IMR-90 (cell line): ENCODE results near the gene ROBO1. TPM values are rescaled to one million over a fixed set of nuclear protein-coding genes. Genes with fewer than 3 reads are reported as not detected.

Source experiments
- ATAC-seq: fragments of 200-7000 bp; cut with Tn5 transposase; 2 replicates; pipeline ENCODE4 v1.9.1; 2020; ENCODE audit warnings: low read depth, mild to moderate bottlenecking, moderate library complexity
- BruUV-seq: library from RNA; stranded (reverse); fragments of 400-500 nt; replicated peaks from 2 replicates; lab custom pipeline; 2021; lab: Mats Ljungman, UMichigan
- CTCF ChIA-PET: fragments of 300-600 bp; formaldehyde crosslinking; extraction: SDS; loops from one replicate; lab custom pipeline; 2021; ENCODE audit warnings: antibody characterized with exemption; lab: Yijun Ruan, JAX
- POLR2A ChIA-PET: fragments of 300-600 bp; sonication (Branson Sonifier 250); formaldehyde crosslinking; loops from one replicate; lab custom pipeline; 2022; ENCODE audit warnings: antibody characterized with exemption; ENCODE audit not compliant: unreplicated experiment; lab: Charles Lee
- DNase-seq: peaks from one replicate; pipeline ENCODE4 v3.0.0; 2013
- H2AFZ ChIP-seq: replicated peaks from 2 replicates; pipeline ENCODE3; 2013; ENCODE audit warnings: low read length, mild to moderate bottlenecking; ENCODE audit not compliant: poor library complexity
- H2AK5ac ChIP-seq: 2 replicates; pipeline ENCODE4 v1.6.1; 2013; ENCODE audit warnings: low read depth, low read length, inconsistent platforms
- H2AK9ac ChIP-seq: replicated peaks from 2 replicates; pipeline ENCODE3; 2013; ENCODE audit warnings: mild to moderate bottlenecking, low read depth, low read length, moderate library complexity; ENCODE audit not compliant: poor library complexity
- H2BK120ac ChIP-seq: 2 replicates; pipeline ENCODE4 v1.6.1; 2013; ENCODE audit warnings: low read depth, low read length, inconsistent platforms
- H2BK15ac ChIP-seq: 3 replicates; pipeline ENCODE4 v1.6.1; 2013; ENCODE audit warnings: low read depth, low read length, inconsistent platforms
- H2BK20ac ChIP-seq: 2 replicates; pipeline ENCODE4 v1.6.1; 2013; ENCODE audit warnings: low read depth, mild to moderate bottlenecking, inconsistent platforms, low read length, moderate library complexity
- H2BK5ac ChIP-seq: 2 replicates; pipeline ENCODE4 v1.6.1; 2013; ENCODE audit warnings: mild to moderate bottlenecking, low read depth, low read length, inconsistent platforms; ENCODE audit not compliant: poor library complexity, severe bottlenecking
- H3K14ac ChIP-seq: replicated peaks from 2 replicates; pipeline ENCODE4 v1.6.1; 2013; ENCODE audit warnings: low read depth, low read length, inconsistent platforms
- H3K18ac ChIP-seq: 2 replicates; pipeline ENCODE4 v1.6.1; 2013; ENCODE audit warnings: low read depth, low read length, control low read depth
- H3K23ac ChIP-seq: 2 replicates; pipeline ENCODE4 v1.6.1; 2013; ENCODE audit warnings: low read depth, low read length, inconsistent platforms
- H3K27ac ChIP-seq: 2 replicates; pipeline ENCODE4 v1.5.1; 2013; ENCODE audit warnings: mild to moderate bottlenecking, control low read depth, low read length; ENCODE audit not compliant: insufficient read depth
- H3K27me3 ChIP-seq: 2 replicates; pipeline ENCODE4 v1.6.1; 2013; ENCODE audit warnings: low read length; ENCODE audit not compliant: control insufficient read depth, insufficient read depth
- H3K36me3 ChIP-seq: 2 replicates; pipeline ENCODE4 v1.6.1; 2013; ENCODE audit warnings: low read length, mixed read lengths; ENCODE audit not compliant: control insufficient read depth, insufficient read depth
- H3K4ac ChIP-seq: 2 replicates; pipeline ENCODE4 v1.6.1; 2013; ENCODE audit warnings: low read depth, low read length, inconsistent platforms
- H3K4me1 ChIP-seq: 2 replicates; pipeline ENCODE4 v1.6.1; 2013; ENCODE audit warnings: low read length, mixed read lengths; ENCODE audit not compliant: control insufficient read depth, insufficient read depth
- H3K4me2 ChIP-seq: 2 replicates; pipeline ENCODE4 v1.6.1; 2013; ENCODE audit warnings: low read depth, mild to moderate bottlenecking, control low read depth, low read length, moderate library complexity
- H3K4me3 ChIP-seq: 2 replicates; pipeline ENCODE4 v1.5.1; 2013; ENCODE audit warnings: low read depth, mild to moderate bottlenecking, control low read depth, low read length, moderate library complexity; ENCODE audit not compliant: insufficient read depth
- H3K56ac ChIP-seq: 2 replicates; pipeline ENCODE4 v1.6.1; 2013; ENCODE audit warnings: low read length, inconsistent platforms; ENCODE audit not compliant: insufficient read depth; ENCODE audit errors: extremely low read depth
- H3K79me1 ChIP-seq, 2 experiments: 2 replicates each; pipeline ENCODE4 v1.6.1; 2013; ENCODE audit warnings: low read length in 2 of 2, inconsistent platforms in 1 of 2, low read depth in 1 of 2
- H3K9ac ChIP-seq: 2 replicates; pipeline ENCODE4 v1.6.1; 2013; ENCODE audit warnings: low read depth, low read length, control low read depth
- H3K9me1 ChIP-seq: 2 replicates; pipeline ENCODE4 v1.6.1; 2013; ENCODE audit warnings: low read length, inconsistent platforms; ENCODE audit not compliant: insufficient read depth
- H3K9me3 ChIP-seq: 2 replicates; pipeline ENCODE4 v1.6.1; 2013; ENCODE audit warnings: low read length; ENCODE audit not compliant: control insufficient read depth, insufficient read depth
- H4K20me1 ChIP-seq: 2 replicates; pipeline ENCODE4 v1.6.1; 2013; ENCODE audit warnings: low read length, inconsistent platforms; ENCODE audit not compliant: insufficient read depth
- H4K5ac ChIP-seq: 2 replicates; pipeline ENCODE4 v1.6.1; 2013; ENCODE audit warnings: mild to moderate bottlenecking, low read depth, low read length, control low read depth
- H4K8ac ChIP-seq, 2 experiments: 2 replicates each; pipeline ENCODE4 v1.6.1; 2013; ENCODE audit warnings: low read depth in 2 of 2, low read length in 2 of 2, control low read depth in 1 of 2, inconsistent platforms in 1 of 2
- H4K91ac ChIP-seq: 2 replicates; pipeline ENCODE4 v1.6.1; 2013; ENCODE audit warnings: low read depth, low read length, inconsistent platforms; ENCODE audit not compliant: insufficient read depth
- BHLHE40 ChIP-seq: fragments of 150-350 bp; IDR thresholded peaks from 2 replicates; pipeline ENCODE4 v1.6.1; 2016; ENCODE audit warnings: mild to moderate bottlenecking, low read depth, low read length
- CEBPB ChIP-seq: IDR thresholded peaks from 2 replicates; pipeline ENCODE4 v1.6.1; 2012; ENCODE audit warnings: low read depth, low read length, improper control_type of control experiment
- CHD1 ChIP-seq: IDR thresholded peaks from 2 replicates; pipeline ENCODE4 v1.6.1; 2012; ENCODE audit warnings: low read depth, low read length, improper control_type of control experiment
- FOS ChIP-seq: fragments of 150-350 bp; IDR thresholded peaks from 2 replicates; pipeline ENCODE4 v1.6.1; 2016; ENCODE audit warnings: low read depth, low read length
- MAFK ChIP-seq: IDR thresholded peaks from 2 replicates; pipeline ENCODE4 v1.6.1; 2012; ENCODE audit warnings: low read depth, low read length, improper control_type of control experiment
- MAZ ChIP-seq: IDR thresholded peaks from 2 replicates; pipeline ENCODE4 v1.6.1; 2012; ENCODE audit warnings: low read depth, mild to moderate bottlenecking, low read length, improper control_type of control experiment, moderate library complexity, borderline replicate concordance
- MXI1 ChIP-seq: IDR thresholded peaks from 2 replicates; pipeline ENCODE4 v1.6.1; 2012; ENCODE audit warnings: low read depth, mild to moderate bottlenecking, low read length, moderate library complexity, borderline replicate concordance
- NFE2L2 ChIP-seq: fragments of 150-350 bp; IDR thresholded peaks from 2 replicates; pipeline ENCODE4 v1.6.1; 2016; ENCODE audit warnings: low read depth, mild to moderate bottlenecking, low read length
- POLR2A ChIP-seq: IDR thresholded peaks from 2 replicates; pipeline ENCODE4 v1.6.1; 2012; ENCODE audit warnings: mild to moderate bottlenecking, low read depth, low read length
- RAD21 ChIP-seq: IDR thresholded peaks from 2 replicates; pipeline ENCODE4 v1.6.1; 2012; ENCODE audit warnings: low read length, improper control_type of control experiment
- RCOR1 ChIP-seq: IDR thresholded peaks from 2 replicates; pipeline ENCODE4 v1.6.1; 2012; ENCODE audit warnings: mild to moderate bottlenecking, low read length, improper control_type of control experiment; ENCODE audit not compliant: insufficient replicate concordance
- RFX5 ChIP-seq: IDR thresholded peaks from 2 replicates; pipeline ENCODE4 v1.8.0; 2012; ENCODE audit warnings: low read depth, mild to moderate bottlenecking, low read length, moderate library complexity
- SMC3 ChIP-seq: fragments of 150-350 bp; IDR thresholded peaks from 2 replicates; pipeline ENCODE4 v1.6.1; 2016; ENCODE audit warnings: low read depth, mild to moderate bottlenecking, antibody characterized with exemption, low read length, moderate library complexity
- WGBS, 2 experiments: methylation state at CpG; one replicate each; pipeline versions ENCODE4 v1.1.5 to v1.1.7; 2013; ENCODE audit warnings: missing lambda C conversion rate in 2 of 2; ENCODE audit not compliant: insufficient read length in 1 of 2; ENCODE audit errors: extremely low coverage in 2 of 2; 5-methylcytosine and 5-hydroxymethylcytosine counted together
- dilution Hi-C: fragments of 300-500 bp; cut with HindIII; formaldehyde crosslinking; loops from one replicate; pipeline ENCODE4 v1.14.3; 2018; ENCODE audit warnings: low sequenced_read_pairs; ENCODE audit not compliant: unreplicated experiment
- in situ Hi-C: fragments of 300-500 bp; cut with MboI; formaldehyde crosslinking; loops from 3 replicates; pipeline ENCODE4 v1.14.3; 2019; ENCODE audit warnings: low sequenced_read_pairs, inconsistent platforms, mixed read lengths
- intact Hi-C: fragments of 100-400 bp; cut with micrococcal nuclease; formaldehyde crosslinking; loops from 2 replicates; pipeline ENCODE4 v1.10.0; 2022
- polyA plus RNA-seq, 3 experiments: library from polyadenylated mRNA; depleted of rRNA; stranded (reverse); fragments of >200 nt; gene quantifications; 2 replicates each; pipeline ENCODE4 v1.2.3, GENCODE V29; 2012; ENCODE audit warnings: low replicate concordance in 1 of 3
- total RNA-seq: library from RNA; depleted of rRNA; stranded (reverse); fragments of >200 nt; gene quantifications from 2 replicates; pipeline ENCODE4 v1.2.3, GENCODE V29; 2012
- TF ChIP-seq, protein P1 (sequence below): fragments of 150-350 bp; IDR thresholded peaks from 2 replicates; pipeline ENCODE4 v1.6.1; 2017; ENCODE audit warnings: mild to moderate bottlenecking, antibody characterized with exemption, low read length, low read depth
- TF ChIP-seq, protein P2 (sequence below): fragments of 150-350 bp; IDR thresholded peaks from 2 replicates; pipeline ENCODE4 v1.6.1; 2016; ENCODE audit warnings: low read depth, mild to moderate bottlenecking, low read length, moderate library complexity, borderline replicate concordance
- TF ChIP-seq, protein P3 (sequence below): conservative IDR thresholded peaks from 2 replicates; pipeline ENCODE4 v1.5.1; 2012; ENCODE audit warnings: mild to moderate bottlenecking, low read depth, low read length, improper control_type of control experiment

ROBO1 gene
- total and polyA plus RNA-seq, 2 of the 4 experiments (the other 2 are of a cell fraction), result 24.1 to 53.9 TPM

DNA sequence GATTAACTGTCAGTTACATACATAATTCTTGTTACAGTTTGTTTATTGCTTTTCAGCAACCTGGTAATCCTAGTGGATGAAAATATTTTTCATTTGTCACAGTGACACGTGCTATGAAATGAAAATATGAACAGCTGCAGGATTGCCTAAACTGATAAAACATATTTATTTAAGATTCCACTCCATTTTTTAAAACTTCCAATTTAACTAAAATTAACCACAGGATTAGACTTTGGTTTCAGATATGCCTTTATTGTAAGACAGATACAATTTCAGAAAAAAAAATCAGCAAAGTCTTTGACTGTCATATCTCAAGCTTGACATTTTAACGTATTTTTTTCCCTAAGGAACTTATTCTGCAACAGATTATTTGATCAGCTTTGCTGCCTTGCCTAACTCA lies 550.7 kb downstream of the ROBO1 start:
- Histone ChIP-seq H3K79me1 (no peaks in the 10 kb centered on the region), H2AK5ac (no peak overlapping the region), H2AFZ (no peak overlapping the region), H4K20me1 (no peaks in the 10 kb centered on the region), H3K4ac (no peak overlapping the region), H3K9me1 (no peaks in the 10 kb centered on the region), H3K9me3 (no peaks in the 10 kb centered on the region), H3K23ac (no peak overlapping the region), H4K8ac (no peak overlapping the region), H2BK15ac (no peak overlapping the region), H2BK20ac (no peak overlapping the region), H4K91ac (no peak overlapping the region), H3K36me3 (no peaks in the 10 kb centered on the region), H3K4me1 (no peaks in the 10 kb centered on the region), H3K4me3 (no peak overlapping the region), H2BK5ac (no peak overlapping the region), H3K56ac (no peak overlapping the region), H3K4me2 (no peak overlapping the region), H3K27me3 (no peaks in the 10 kb centered on the region; the same call in 1 of the 2 replicates), H3K9ac (no peak overlapping the region), H3K14ac (no peak overlapping the region), H4K5ac (no peak overlapping the region), H2AK9ac (no peak overlapping the region), H2BK120ac (no peak overlapping the region), H3K27ac (no peak overlapping the region), H3K18ac (no peak overlapping the region)
- dilution Hi-C loops (no loop called here), in situ Hi-C loops (no loop called here), intact Hi-C loops (no loop called here)
- TF ChIP-seq POLR2A (no peak), CEBPB (no peak), FOS (no peak), BHLHE40 (no peak), RAD21 (no peak), MAZ (no peak), SMC3 (no peak), NFE2L2 (no peak), CHD1 (no peak), MAFK (no peak), MXI1 (no peak), RCOR1 (no peak), RFX5 (no peak)
- TF ChIP-seq, protein P1, sequence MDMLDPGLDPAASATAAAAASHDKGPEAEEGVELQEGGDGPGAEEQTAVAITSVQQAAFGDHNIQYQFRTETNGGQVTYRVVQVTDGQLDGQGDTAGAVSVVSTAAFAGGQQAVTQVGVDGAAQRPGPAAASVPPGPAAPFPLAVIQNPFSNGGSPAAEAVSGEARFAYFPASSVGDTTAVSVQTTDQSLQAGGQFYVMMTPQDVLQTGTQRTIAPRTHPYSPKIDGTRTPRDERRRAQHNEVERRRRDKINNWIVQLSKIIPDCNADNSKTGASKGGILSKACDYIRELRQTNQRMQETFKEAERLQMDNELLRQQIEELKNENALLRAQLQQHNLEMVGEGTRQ, result no peak
- TF ChIP-seq, protein P2, sequence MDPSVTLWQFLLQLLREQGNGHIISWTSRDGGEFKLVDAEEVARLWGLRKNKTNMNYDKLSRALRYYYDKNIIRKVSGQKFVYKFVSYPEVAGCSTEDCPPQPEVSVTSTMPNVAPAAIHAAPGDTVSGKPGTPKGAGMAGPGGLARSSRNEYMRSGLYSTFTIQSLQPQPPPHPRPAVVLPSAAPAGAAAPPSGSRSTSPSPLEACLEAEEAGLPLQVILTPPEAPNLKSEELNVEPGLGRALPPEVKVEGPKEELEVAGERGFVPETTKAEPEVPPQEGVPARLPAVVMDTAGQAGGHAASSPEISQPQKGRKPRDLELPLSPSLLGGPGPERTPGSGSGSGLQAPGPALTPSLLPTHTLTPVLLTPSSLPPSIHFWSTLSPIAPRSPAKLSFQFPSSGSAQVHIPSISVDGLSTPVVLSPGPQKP, result no peak
- TF ChIP-seq, protein P3, sequence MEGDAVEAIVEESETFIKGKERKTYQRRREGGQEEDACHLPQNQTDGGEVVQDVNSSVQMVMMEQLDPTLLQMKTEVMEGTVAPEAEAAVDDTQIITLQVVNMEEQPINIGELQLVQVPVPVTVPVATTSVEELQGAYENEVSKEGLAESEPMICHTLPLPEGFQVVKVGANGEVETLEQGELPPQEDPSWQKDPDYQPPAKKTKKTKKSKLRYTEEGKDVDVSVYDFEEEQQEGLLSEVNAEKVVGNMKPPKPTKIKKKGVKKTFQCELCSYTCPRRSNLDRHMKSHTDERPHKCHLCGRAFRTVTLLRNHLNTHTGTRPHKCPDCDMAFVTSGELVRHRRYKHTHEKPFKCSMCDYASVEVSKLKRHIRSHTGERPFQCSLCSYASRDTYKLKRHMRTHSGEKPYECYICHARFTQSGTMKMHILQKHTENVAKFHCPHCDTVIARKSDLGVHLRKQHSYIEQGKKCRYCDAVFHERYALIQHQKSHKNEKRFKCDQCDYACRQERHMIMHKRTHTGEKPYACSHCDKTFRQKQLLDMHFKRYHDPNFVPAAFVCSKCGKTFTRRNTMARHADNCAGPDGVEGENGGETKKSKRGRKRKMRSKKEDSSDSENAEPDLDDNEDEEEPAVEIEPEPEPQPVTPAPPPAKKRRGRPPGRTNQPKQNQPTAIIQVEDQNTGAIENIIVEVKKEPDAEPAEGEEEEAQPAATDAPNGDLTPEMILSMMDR, result no peak
- BruUV-seq, result no TSS peak
- DNase-seq (no peak), ATAC-seq (no peak)
- POLR2A ChIA-PET, result no interaction called here
- WGBS, 2 experiments, result 57% methylated on average over 1 of the region's 2 CpGs; no CpG with 5 or more reads in 1 of the 2 experiments
- CTCF ChIA-PET, result no interaction called here
